ENCODE data around the gene UBE2Q1.
"Not testable (repeated sequence)": the region's sequence is repeated elsewhere in the genome, so short reads cannot be mapped to it uniquely, and the experiment has no call there.

- not testable (repeated sequence) for TF ChIP-seq CTCF, POLR2A (IDR thresholded peaks at IDR 0.05)
These were observed 26.5 kb downstream of the UBE2Q1 start for GRCh38 chr1:154531950-154532349.
